C4-2B (cell line): ENCODE results near the gene TLNRD1.

Experiments
- CTCF ChIP-seq: fragments of 450-650 bp; conservative IDR thresholded peaks from 2 replicates; pipeline ENCODE4 v1.5.1; 2017; ENCODE audit warnings: mild to moderate bottlenecking
- ZFX ChIP-seq: fragments of 450-650 bp; IDR thresholded peaks from 2 replicates; pipeline ENCODE4 v1.6.1; 2017

GRCh38 chr15:81043935-81044575 lies 43.3 kb downstream of the TLNRD1 start:
- TF ChIP-seq CTCF (no peak), ZFX (no peak)
